Measurements from ENCODE around the gene ARL13A. TPM values are rescaled to one million over a fixed set of nuclear protein-coding genes. Genes with fewer than 3 reads are reported as not detected.

ARL13A gene
- total and polyA plus RNA-seq, 2 of the 13 experiments (the other 11 are each of a cell fraction or from before 2014, with no cell fraction given) = not detected

DNA sequence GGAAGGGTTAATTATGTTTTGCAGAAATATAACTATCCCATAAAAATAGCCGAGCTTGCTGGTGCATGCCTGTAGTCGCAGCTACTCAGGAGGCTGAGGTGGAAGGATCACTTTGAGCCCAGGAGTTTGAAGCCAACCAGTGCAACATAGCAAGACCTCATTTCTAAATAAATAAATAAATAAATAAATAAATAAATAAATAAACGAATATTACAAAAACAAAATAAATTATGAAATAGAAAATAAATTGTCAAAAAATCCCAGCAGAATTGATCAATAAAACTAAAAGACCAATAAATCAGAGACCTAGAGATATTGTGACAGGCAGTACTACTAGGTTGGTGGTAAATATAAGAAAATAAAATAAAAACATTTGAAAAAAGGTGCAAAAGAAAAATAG is 6.7 kb upstream of the ARL13A start (continued):
- TF ChIP-seq PHF8 (CRISPR knock-in tag; IDR thresholded peaks at IDR 0.05) = no peak
- TF ChIP-seq, protein P1, sequence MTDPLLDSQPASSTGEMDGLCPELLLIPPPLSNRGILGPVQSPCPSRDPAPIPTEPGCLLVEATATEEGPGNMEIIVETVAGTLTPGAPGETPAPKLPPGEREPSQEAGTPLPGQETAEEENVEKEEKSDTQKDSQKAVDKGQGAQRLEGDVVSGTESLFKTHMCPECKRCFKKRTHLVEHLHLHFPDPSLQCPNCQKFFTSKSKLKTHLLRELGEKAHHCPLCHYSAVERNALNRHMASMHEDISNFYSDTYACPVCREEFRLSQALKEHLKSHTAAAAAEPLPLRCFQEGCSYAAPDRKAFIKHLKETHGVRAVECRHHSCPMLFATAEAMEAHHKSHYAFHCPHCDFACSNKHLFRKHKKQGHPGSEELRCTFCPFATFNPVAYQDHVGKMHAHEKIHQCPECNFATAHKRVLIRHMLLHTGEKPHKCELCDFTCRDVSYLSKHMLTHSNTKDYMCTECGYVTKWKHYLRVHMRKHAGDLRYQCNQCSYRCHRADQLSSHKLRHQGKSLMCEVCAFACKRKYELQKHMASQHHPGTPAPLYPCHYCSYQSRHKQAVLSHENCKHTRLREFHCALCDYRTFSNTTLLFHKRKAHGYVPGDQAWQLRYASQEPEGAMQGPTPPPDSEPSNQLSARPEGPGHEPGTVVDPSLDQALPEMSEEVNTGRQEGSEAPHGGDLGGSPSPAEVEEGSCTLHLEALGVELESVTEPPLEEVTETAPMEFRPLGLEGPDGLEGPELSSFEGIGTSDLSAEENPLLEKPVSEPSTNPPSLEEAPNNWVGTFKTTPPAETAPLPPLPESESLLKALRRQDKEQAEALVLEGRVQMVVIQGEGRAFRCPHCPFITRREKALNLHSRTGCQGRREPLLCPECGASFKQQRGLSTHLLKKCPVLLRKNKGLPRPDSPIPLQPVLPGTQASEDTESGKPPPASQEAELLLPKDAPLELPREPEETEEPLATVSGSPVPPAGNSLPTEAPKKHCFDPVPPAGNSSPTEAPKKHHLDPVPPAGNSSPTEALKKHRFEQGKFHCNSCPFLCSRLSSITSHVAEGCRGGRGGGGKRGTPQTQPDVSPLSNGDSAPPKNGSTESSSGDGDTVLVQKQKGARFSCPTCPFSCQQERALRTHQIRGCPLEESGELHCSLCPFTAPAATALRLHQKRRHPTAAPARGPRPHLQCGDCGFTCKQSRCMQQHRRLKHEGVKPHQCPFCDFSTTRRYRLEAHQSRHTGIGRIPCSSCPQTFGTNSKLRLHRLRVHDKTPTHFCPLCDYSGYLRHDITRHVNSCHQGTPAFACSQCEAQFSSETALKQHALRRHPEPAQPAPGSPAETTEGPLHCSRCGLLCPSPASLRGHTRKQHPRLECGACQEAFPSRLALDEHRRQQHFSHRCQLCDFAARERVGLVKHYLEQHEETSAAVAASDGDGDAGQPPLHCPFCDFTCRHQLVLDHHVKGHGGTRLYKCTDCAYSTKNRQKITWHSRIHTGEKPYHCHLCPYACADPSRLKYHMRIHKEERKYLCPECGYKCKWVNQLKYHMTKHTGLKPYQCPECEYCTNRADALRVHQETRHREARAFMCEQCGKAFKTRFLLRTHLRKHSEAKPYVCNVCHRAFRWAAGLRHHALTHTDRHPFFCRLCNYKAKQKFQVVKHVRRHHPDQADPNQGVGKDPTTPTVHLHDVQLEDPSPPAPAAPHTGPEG (CRISPR knock-in tag; IDR thresholded peaks at IDR 0.05) = no peak

DNA sequence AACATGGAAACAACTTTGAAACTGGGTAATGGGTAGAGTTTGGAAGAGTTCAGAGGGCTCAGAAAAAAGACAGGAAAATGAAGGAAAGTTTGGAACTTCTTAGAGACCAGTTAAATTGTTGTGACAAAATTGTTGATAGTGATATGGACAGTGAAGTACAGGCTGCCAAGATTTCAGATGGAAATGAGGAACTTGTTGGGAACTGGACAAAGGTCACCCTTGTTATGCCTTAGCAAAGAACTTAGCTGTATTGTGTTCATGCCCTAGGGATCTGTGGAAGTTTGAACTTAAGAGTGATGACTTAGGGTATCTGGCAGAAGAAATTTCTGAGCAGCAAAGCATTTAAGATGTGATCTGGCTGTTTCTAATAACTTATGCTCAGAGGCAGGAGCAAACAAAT is 5.1 kb upstream of the ARL13A start:
- TF ChIP-seq SRF (IDR thresholded peaks at IDR 0.05; ENCODE audit: low read depth, low read length) (no peak), ZNF468 (CRISPR knock-in tag; IDR thresholded peaks at IDR 0.05) (no peak), ARNTL (CRISPR knock-in tag; IDR thresholded peaks at IDR 0.05) (no peak), SUZ12 (IDR thresholded peaks at IDR 0.05; ENCODE audit: low read depth, low read length) (no peak), AKAP8 (CRISPR knock-in tag; IDR thresholded peaks at IDR 0.05) (no peak), ZNF780A (CRISPR knock-in tag; IDR thresholded peaks at IDR 0.05) (no peak)
- TF ChIP-seq, protein P2, sequence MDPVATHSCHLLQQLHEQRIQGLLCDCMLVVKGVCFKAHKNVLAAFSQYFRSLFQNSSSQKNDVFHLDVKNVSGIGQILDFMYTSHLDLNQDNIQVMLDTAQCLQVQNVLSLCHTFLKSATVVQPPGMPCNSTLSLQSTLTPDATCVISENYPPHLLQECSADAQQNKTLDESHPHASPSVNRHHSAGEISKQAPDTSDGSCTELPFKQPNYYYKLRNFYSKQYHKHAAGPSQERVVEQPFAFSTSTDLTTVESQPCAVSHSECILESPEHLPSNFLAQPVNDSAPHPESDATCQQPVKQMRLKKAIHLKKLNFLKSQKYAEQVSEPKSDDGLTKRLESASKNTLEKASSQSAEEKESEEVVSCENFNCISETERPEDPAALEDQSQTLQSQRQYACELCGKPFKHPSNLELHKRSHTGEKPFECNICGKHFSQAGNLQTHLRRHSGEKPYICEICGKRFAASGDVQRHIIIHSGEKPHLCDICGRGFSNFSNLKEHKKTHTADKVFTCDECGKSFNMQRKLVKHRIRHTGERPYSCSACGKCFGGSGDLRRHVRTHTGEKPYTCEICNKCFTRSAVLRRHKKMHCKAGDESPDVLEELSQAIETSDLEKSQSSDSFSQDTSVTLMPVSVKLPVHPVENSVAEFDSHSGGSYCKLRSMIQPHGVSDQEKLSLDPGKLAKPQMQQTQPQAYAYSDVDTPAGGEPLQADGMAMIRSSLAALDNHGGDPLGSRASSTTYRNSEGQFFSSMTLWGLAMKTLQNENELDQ (CRISPR knock-in tag; IDR thresholded peaks at IDR 0.05; ENCODE audit: borderline replicate concordance) = no peak
- intact Hi-C loops (cut with micrococcal nuclease; ENCODE audit: unreplicated experiment) = no loop called here
- Histone ChIP-seq H4K20me1 (ENCODE audit: insufficient read depth, low read length) (no peaks in the 10 kb centered on the region), H3K4me2 (ENCODE audit: low read depth, low read length) (no peak overlapping the region), H3K9ac (ENCODE audit: insufficient read depth, low read depth, low read length) (no peak overlapping the region), H3K27me3 (ENCODE audit: control insufficient read depth in 1 of 2, insufficient read depth in 2 of 2, low read length in 2 of 2) (no peaks in the 10 kb centered on the region), H3K4me3 (replicated peaks in 1 of 3; ENCODE audit: insufficient read depth in 1 of 3, low read depth in 2 of 3, low read length in 3 of 3) (no peak overlapping the region), H3K79me2 (ENCODE audit: insufficient read depth, low read length) (no peaks in the 10 kb centered on the region), H2AFZ (ENCODE audit: low read length) (no peak overlapping the region), H3K36me3 (replicated peaks in 1 of 2; ENCODE audit: control insufficient read depth in 1 of 2, insufficient read depth in 2 of 2, low read length in 2 of 2) (no peaks in the 10 kb centered on the region), H3K9me3 (ENCODE audit: low read length) (no peaks in the 10 kb centered on the region), H3K4me1 (ENCODE audit: insufficient read depth, low read length) (no peaks in the 10 kb centered on the region), H3K27ac (ENCODE audit: extremely low read length, insufficient read depth, low read length) (no peak overlapping the region)
- ChIA-PET POLR2A (no interaction called here), CTCF (ENCODE audit: low intra/inter-chr PET ratio, low total read pairs) (no interaction called here)
- ATAC-seq = no peak
- FAIRE-seq = no peak
- DNase-seq (ENCODE audit: low spot score) = no peak
- in situ Hi-C loops (cut with HindIII; ENCODE audit: extremely low pct_ligation_motif_present, low pct_unique_long_range_greater_than_20kb) = no loop called here
- BruUV-seq (replicated peaks) = no TSS peak
